Ovary (tissue), 10 donors: Measurements from ENCODE around the gene SZRD1. TPM values are rescaled to one million over a fixed set of nuclear protein-coding genes. Genes with fewer than 3 reads are reported as not detected.
A peak's percentile ranks its signal among the peaks of the same experiment; 100 is the strongest.

Source experiments
- DNase-seq, 5 donors: peaks; one replicate each; pipeline ENCODE4 v3.0.0-alpha.2; 2019 to 2020
- H3K27ac ChIP-seq, 2 donors: fragments of 200-600 bp; one replicate each; pipeline versions ENCODE4 v1.5.1 to v1.8.0; 2019 to 2022
- H3K27me3 ChIP-seq: fragments of 200-600 bp; one replicate; pipeline ENCODE4 v1.8.0; 2022
- H3K36me3 ChIP-seq: fragments of 200-600 bp; sonication (generic); one replicate; pipeline ENCODE4 v1.5.1; 2019
- H3K4me1 ChIP-seq: one replicate; pipeline ENCODE4 v1.8.1; 2013; ENCODE audit warnings: mild to moderate bottlenecking, moderate library complexity; ENCODE audit not compliant: insufficient read depth
- H3K4me3 ChIP-seq: fragments of 200-600 bp; sonication (generic); one replicate; pipeline ENCODE4 v1.5.1; 2017
- H3K9me3 ChIP-seq, 2 donors: fragments of 200-600 bp in 1 of 2; sonication (generic) in 1 of 2; one replicate each; pipeline versions ENCODE4 v1.5.1 to v1.8.1; 2013 to 2019; ENCODE audit warnings: mild to moderate bottlenecking in 1 of 2, moderate library complexity in 1 of 2
- CTCF ChIP-seq, 3 donors: fragments of 450-650 bp in 2 of 3; fragments of 200-600 bp in 1 of 3; IDR thresholded peaks; one replicate each; pipeline versions ENCODE4 v1.5.1 to v1.8.0; 2016 to 2022; ENCODE audit warnings: antibody characterized with exemption in 3 of 3, mild to moderate bottlenecking in 1 of 3
- EP300 ChIP-seq: sonication (generic); formaldehyde crosslinking; IDR thresholded peaks from one replicate; pipeline ENCODE4 v1.6.1; 2017; ENCODE audit warnings: antibody characterized with exemption
- POLR2A ChIP-seq: fragments of 450-650 bp; IDR thresholded peaks from one replicate; pipeline ENCODE4 v1.6.1; 2017; ENCODE audit warnings: antibody characterized with exemption, mild to moderate bottlenecking, moderate library complexity
- WGBS, 3 donors: extraction: QIAGEN DNeasy Blood & Tissue Kit in 1 of 3; methylation state at CpG; one replicate each; pipeline versions ENCODE4 v1.1.5 to v1.1.7; 2013 to 2017; 5-methylcytosine and 5-hydroxymethylcytosine counted together
- intact Hi-C, 4 donors: fragments of 100-400 bp; cut with DNase I; formaldehyde crosslinking; loops; one replicate each; pipeline versions ENCODE4 v1.11.0 to v1.15.1; 2022 to 2023
- long read RNA-seq, 3 donors: library from polyadenylated mRNA in 2 of 3; unstranded in 2 of 3; transcript quantifications; one replicate each; pipeline ENCODE4 v2.0.0 and lab custom pipeline, GENCODE V29; 2021 to 2026
- polyA plus RNA-seq, 2 donors: library from polyadenylated mRNA; stranded (reverse); fragments of 200-250 nt in 1 of 2; fragments of 350-450 nt in 1 of 2; fragmentation: Illumina TruSeq in 1 of 2; extraction: RNeasy Lipid Tissue Mini Kit (QIAGEN cat#74804) in 1 of 2; gene quantifications; one replicate each; pipeline ENCODE4 v1.2.3, GENCODE V29; 2013 to 2014
- total RNA-seq, 7 donors: library from RNA; depleted of rRNA in 2 of 7; stranded (reverse); fragments of >200 nt in 2 of 7; fragmentation: NEBNext Ultra II Directional in 3 of 7; extraction: Animal tissue kit (Norgen Biotek cat#: 25700) in 3 of 7; gene quantifications; one replicate each; pipeline versions ENCODE4 v1.1.0 to v1.2.4, GENCODE V29; 2016 to 2023
- donor health status: DM: no; HTN: no; CAD: no; lungs with moderate emphysema.
- donor health status: DM: no; HTN: no; CAD: no.
- donor health status: Bipolar disorder and iron deficiency.
- donor health status: DM: yes; HTN: yes; CAD: no.
- donor health status: DM: no; HTN: no; CAD: no.
- donor health status: DM: yes; HTN: yes; CAD: no.

SZRD1 gene
- 100 to 1,000 TPM in 5 of 7 donors, 10 to 100 TPM in 2; 45.3 to 152 (median 131) TPM for total RNA-seq
- polyA plus RNA-seq: 10 to 100 TPM; 71.2 to 74.3 TPM
- long read RNA-seq, donor 1, transcript SZRD1-203 (4 exons, 892 nt): minor isoform, 12 of 202 reads
- long read RNA-seq, donor 1, transcript SZRD1-201 (4 exons, 3,636 nt): minor isoform, 13 of 202 reads
- long read RNA-seq, donor 1, transcript SZRD1-210 (3 exons, 3,401 nt): major isoform, 74 of 202 reads
- long read RNA-seq, donor 1, transcript SZRD1-202 (3 exons, 3,447 nt): minor isoform, 49 of 202 reads
- long read RNA-seq, donor 1, partial matches to known transcripts: 31 of 202 reads
- long read RNA-seq, donor 1, other reads (novel, unspliced or antisense): 23 of 202 reads
- long read RNA-seq, donor 2, transcript SZRD1-201 (4 exons, 3,636 nt): major isoform, 25 of 91 reads
- long read RNA-seq, donor 2, transcript SZRD1-203 (4 exons, 892 nt): minor isoform, 7 of 91 reads
- long read RNA-seq, donor 2, transcript SZRD1-210 (3 exons, 3,401 nt): minor isoform, 15 of 91 reads
- long read RNA-seq, donor 2, transcript SZRD1-202 (3 exons, 3,447 nt): minor isoform, 17 of 91 reads
- long read RNA-seq, donor 2, partial matches to known transcripts: 27 of 91 reads
- long read RNA-seq, donor 2, other reads (novel, unspliced or antisense): 0 of 91 reads
- long read RNA-seq, donor 3, transcript SZRD1-201 (4 exons, 3,636 nt): minor isoform, 9 of 154 reads
- long read RNA-seq, donor 3, transcript SZRD1-210 (3 exons, 3,401 nt): minor isoform, 28 of 154 reads
- long read RNA-seq, donor 3, transcript SZRD1-202 (3 exons, 3,447 nt): major isoform, 40 of 154 reads
- long read RNA-seq, donor 3, transcript SZRD1-203 (4 exons, 892 nt): minor isoform, 6 of 154 reads
- long read RNA-seq, donor 3, partial matches to known transcripts: 41 of 154 reads
- long read RNA-seq, donor 3, other reads (novel, unspliced or antisense): 30 of 154 reads

GRCh38 chr1:16366722-16367257 is at the start of gene SZRD1:
Gene SZRD1, plus strand, starts transcription at chr1:16367242. Its CDS starts 16 bp downstream, at chr1:16367258.
- Histone ChIP-seq H3K9me3 (no peaks in the 10 kb centered on the region), H3K27me3 (no peaks in the 10 kb centered on the region), H3K4me1 (peaks cover 7% of the 10 kb centered on the region), H3K4me3 (peak within 1 kb of the TSS; percentile 82), H3K27ac (peak within 1 kb of the TSS; percentile 98 to 99), H3K36me3 (no peaks in the 10 kb centered on the region)
- DNase-seq: peak; percentile 95 to 98 (median 97)
- WGBS, 3 donors: 1 to 2% (median 2%) methylated on average over 24 of the region's 24 CpGs
- intact Hi-C loops: loop anchor here in 3 of 4 donors (10.0 kb wide), 2 partner anchors 162 to 172 kb away; no protein-coding TSS in a partner anchor
- TF ChIP-seq CTCF (IDR thresholded peaks at IDR 0.05): no peak
- peak; percentile 13 for TF ChIP-seq EP300

- Histone ChIP-seq H3K4me3 (no peak overlapping the region), H3K36me3 (no peaks in the 10 kb centered on the region), H3K4me1 (peaks cover 13% of the 10 kb centered on the region), H3K9me3 (no peaks in the 10 kb centered on the region), H3K27me3 (no peaks in the 10 kb centered on the region), H3K27ac (no peak overlapping the region)
- no peak for TF ChIP-seq CTCF (IDR thresholded peaks at IDR 0.05)
- TF ChIP-seq EP300: no peak
- peak in 1 of 5 donors; percentile 31 for DNase-seq
- 39 to 60% (median 58%) methylated on average over 3 of the region's 3 CpGs for WGBS, 3 donors
- intact Hi-C loops: no loop called here
These were observed 48.5 kb upstream of the SZRD1 start for GRCh38 chr1:16318555-16318954.

- Histone ChIP-seq H3K27ac (no peak overlapping the region), H3K4me1 (peaks cover 14% of the 10 kb centered on the region), H3K9me3 (no peaks in the 10 kb centered on the region), H3K36me3 (no peaks in the 10 kb centered on the region), H3K4me3 (no peak overlapping the region), H3K27me3 (no peaks in the 10 kb centered on the region)
- intact Hi-C loops: no loop called here
- WGBS, 3 donors: 75 to 86% (median 83%) methylated on average over 4 of the region's 4 CpGs
- DNase-seq: no peak
- no peak for TF ChIP-seq EP300
These were observed 45.7 kb upstream of the SZRD1 start for GRCh38 chr1:16321176-16321867.

GRCh38 chr1:16324456-16324890 is 42.6 kb upstream of the SZRD1 start:
- no peaks in the 10 kb centered on the region for H3K9me3 ChIP-seq
- H3K4me3 ChIP-seq: no peak overlapping the region
- peak in 2 of 5 donors; percentile 20 to 35 for DNase-seq
- no peak for TF ChIP-seq CTCF (IDR thresholded peaks at IDR 0.05)
- no peak for TF ChIP-seq POLR2A
- no peaks in the 10 kb centered on the region for H3K36me3 ChIP-seq
- peaks cover 6% of the 10 kb centered on the region for H3K4me1 ChIP-seq
- WGBS, 3 donors: 77 to 82% (median 80%) methylated on average over 6 of the region's 6 CpGs
- no peak overlapping the region for H3K27ac ChIP-seq
- intact Hi-C loops: no loop called here
- H3K27me3 ChIP-seq: no peaks in the 10 kb centered on the region
